Esophagus mucosa (tissue), 1 donor: ENCODE data around the gene CDC42BPG. TPM values are rescaled to one million over a fixed set of nuclear protein-coding genes. Genes with fewer than 3 reads are reported as not detected.
"Not testable (repeated sequence)": the region's sequence is repeated elsewhere in the genome, so short reads cannot be mapped to it uniquely, and the experiment has no call there.

ENCODE experiments used
- ATAC-seq: fragments of 200-7000 bp; cut with Tn5 transposase; one replicate; pipeline ENCODE4 v1.9.1; 2020
- total RNA-seq: library from RNA; stranded (reverse); gene quantifications from one replicate; pipeline ENCODE4 v1.2.4, GENCODE V29; 2023
- donor health status: DM: yes; HTN: yes; CAD: no.

Gene CDC42BPG
- total RNA-seq, 1 donor from 2014 or later = 20.5 TPM

DNA sequence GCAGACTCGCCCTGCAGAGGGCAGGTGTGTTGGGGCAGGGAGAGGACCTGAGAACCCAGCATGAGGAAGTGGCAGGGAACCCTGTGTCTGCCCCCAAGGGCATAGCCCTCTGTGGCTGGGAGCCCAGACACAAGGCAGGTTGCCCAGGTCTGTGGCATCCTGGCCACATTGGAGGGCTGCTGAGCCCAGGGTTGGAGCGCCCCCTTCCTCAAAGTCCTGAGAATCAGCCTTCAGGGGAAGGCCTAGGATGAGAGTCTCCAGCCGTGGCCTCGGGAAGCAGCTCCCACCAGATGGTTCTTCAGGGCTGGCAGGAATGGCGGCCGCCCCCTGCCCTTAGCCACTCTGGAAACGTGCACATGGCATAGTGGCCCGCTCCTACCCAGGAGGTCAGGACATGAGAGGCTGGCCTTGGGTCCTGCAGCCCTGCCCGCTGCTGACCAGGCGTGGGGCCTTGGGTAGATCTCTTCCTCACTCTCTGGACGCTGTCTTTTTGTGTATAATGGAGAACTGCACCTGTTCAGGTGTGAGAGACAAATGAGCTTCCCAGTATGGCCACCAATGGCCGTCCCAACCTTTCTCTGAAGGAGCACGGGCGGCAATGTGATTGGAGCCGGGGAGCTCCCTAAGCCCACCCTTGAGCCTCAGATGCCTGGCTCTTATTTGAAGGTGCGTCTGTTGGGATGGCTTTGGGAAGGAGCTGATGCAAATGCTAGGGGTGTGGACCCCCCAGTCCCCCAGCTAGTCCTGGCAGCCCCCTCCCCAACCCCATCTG, 4.6 kb upstream of the CDC42BPG start:
- ATAC-seq = peak; percentile 8

DNA sequence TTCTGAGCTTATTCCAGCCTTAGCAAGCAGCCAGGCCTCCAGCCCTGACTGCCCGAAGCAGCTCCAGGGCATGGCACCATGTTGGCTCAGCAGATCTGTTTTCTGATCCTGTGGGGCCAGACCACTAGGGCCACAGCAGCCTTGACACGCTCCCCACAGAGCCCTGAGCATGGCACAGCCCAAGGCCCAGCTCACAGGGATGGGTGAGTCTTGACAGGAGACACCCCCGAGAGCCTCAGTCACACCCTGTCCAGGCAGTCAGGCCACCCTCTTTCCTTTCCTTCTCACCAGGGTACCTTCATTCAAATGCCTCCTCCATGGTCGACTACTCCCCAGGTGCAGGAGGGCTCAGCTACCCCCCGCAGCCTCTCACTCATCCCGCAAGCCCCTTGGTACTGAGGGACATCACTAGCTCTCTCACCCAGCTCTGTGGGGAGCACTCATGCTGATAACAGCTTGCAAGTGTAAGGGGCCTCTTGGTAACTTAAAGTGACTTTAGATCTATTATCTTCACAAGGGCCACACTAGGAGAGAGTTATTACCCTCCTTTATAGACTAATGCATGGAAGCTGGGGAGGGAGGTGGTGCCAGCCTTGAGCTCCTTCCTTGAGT, 3.9 kb upstream of the CDC42BPG start:
- ATAC-seq = no peak

DNA sequence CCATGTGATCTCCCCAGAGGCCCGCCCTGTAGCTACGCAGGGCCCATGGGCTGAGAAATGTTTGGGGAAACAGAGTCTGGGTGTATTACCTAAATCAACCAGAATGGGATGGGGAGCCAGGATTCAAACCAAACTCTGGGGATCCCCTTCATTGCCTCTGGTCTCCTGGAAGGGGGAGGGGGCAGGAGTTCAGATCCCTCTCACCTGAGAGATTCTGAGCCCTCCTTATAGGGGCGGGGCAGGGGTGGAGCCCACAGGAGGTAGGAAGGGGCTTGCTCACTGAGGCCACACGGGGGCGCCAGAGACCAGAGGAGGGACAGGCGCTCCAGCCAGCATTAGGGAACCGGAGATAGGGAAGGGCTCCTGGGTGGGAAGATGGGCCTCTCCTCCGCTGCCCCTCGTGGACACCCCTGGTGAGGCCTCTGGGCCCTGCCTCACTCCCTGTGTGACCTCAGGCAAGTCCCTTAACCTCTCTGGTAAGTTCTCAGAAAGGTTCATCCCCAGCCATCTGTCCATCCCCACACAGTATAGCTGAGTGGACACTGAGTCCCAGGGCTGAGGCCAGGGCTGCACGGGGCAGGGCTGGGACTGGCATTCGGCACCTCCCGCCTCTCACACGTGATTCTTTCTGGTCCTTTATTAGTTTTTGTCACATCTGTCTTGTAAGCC, 2.7 kb upstream of the CDC42BPG start:
- ATAC-seq = peak; percentile 51

DNA sequence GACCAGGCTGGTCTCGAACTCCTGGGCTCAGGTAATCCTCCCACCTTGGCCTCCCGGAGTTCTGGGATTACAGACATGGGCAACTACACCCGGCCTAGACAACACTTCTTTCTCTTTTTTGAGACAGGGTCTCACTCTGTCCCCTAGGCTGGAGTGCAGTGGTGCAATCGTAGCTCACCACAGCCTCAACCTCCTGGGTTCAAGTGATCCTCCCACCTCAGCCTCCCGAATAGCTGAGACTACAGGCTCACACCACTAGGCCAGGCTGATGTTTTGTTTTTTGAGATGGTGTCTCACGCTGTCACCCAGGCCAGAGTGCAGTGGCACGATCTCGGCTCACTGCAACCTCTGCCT, 1.3 kb upstream of the CDC42BPG start:
- not testable (repeated sequence) for ATAC-seq

DNA sequence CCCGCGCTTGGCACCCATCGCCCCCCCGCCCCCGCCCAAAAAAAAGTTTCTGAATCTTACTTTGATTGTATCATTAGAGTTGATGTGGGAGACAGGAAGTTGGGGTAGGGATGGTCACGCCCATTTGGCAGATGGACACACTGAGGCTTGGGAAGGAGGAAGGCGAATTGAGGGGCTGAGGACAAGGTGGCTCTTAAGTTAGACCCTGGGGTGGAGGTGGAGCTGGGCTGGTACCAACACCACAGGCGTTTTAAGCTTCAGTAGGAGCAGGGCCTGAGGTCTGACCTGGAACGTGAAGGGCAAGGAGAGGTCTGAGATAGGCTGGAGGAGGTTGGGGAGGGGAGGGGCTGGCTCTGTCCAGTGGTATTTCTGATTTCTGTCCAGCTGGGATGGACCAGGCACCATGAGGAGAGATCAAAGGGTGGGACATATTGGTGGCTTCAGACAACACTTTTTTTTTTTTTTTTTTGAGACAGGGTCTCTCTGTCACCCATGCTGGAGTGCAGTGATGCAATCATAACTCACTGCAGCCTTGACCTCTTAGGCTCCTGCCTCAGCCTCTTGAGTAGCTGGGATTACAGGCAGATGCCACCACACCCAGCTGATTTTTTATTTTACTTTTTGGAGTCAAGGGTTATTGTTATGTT, 799 bp upstream of the CDC42BPG start:
- ATAC-seq = no peak

DNA sequence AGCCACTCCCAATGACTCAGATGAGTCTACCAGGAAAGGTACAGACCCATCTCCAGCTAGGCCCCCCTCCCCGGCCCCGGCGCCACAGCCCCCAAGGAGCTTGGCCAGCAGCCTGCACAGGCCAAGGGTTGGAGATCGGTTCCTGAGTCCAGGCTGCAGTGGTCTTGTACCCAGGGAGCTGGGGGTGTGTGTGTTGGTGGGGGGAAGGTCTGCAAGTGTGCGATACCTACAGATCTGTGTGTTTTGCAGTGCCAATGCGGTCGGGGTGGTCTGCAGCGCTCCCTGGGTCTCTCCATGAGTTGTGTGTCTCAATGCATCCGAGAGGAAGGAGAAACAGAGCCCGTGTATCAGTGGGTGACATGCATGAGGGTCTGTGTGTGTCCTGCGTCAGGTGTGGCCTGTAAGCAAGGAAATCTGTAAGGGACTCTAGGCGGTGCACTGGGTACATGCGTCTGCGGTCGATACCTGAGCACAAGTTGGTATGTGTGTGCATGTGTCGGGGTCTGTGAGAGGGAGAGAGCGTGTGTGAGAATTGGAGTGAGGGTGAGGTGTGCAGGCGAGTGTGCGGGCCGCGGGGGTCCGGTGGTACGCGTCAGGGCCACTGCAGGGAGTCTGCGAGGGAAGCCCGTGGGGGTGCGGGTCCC, 645 bp downstream of the CDC42BPG start:
- ATAC-seq = peak; percentile 1

DNA sequence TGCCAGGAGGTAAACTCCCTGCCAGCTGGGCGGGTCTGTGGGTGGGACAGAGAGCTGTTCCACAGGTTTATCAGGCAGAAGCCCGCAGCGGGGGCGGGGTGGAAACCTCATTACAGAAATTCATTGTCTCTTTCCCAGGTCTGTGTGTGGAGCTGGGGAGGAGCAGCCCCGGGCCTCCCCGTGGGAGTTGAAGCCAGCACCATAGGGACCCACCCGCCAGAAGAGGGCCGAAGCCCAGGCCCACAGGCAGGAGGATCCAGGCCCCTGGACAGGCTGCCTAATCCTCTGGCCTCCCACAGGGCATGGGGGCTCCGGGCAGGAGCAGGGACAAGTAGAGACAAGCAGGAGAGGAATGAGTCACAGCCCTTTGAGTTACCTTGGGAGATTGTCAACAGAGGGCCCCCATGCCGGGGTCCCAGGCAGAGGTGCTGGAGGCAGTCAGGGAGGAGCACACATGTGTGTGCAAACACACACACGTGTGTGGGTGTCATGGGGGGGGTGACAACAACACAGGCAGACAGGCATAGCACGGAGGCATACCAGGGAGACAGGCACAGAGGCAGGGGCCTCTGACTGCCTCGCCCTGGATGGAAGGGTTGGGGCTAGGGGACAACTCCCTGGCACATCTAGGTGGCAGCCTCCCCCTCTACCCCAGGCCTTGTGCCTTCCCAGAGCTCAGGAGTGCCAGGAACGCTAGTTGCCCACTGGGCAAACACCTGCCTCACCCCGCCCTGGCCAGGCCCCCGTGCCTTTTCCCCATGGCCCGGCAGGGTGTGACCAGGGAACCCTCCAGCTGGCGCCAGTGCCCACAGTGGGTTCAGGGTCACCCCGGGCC, 1.4 kb downstream of the CDC42BPG start:
- peak; percentile 58 for ATAC-seq

DNA sequence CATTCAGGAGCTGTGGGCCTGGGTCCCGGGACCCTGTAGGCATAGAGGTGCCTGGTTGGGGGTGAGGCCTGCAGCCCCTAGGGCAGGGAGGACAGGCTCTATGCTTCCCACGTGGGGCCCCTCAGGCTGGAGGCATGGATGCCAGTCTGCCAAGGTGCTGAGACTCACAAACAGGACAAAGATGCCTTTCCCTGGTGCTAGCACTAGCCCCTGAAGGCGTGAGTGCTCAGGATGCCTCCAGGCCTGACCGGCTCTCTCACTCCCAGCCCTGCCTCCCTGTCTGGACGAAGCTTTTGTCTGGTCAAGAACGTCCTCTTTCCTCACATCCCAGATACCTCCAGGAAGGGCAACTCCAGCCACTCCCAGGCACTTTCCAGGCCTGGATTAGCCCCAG, 2.1 kb downstream of the CDC42BPG start:
- no peak for ATAC-seq

DNA sequence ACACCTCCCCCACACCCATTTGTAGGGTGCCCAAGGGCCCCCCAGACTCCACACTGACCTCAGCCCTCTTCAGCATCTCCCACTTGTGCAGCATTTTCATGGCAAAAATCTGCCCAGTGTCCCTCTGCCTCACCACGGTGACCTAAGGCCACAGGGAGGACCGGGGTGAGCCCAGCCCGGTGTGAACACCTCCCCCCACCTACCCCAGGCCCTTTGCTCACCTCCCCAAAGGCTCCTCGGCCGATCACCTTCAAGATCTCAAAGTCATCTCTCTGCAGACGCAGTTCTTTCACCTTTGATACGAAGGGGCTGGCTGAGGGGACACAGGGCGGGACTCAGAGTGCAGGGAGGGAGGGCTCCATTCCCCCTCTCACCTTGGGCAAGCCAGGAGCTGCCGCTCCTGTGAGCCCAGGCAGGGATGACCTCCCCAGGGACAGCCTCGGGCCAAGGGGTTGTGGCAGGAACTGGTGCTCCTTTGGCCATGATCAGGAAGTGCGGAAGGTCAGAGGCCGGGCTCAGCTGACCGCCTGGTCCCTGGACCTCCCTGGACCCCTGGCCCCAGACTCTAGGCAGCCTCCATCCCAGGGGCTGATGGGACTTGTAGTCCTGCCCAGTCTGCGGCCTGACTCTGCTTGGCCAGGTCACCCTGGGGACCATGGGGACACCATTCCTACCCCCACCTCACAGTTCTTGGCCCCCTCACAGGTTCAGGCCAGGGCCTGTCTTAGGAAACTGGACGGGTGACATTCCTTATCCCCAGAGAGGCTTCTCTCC, 2.7 kb downstream of the CDC42BPG start:
- ATAC-seq = no peak

DNA sequence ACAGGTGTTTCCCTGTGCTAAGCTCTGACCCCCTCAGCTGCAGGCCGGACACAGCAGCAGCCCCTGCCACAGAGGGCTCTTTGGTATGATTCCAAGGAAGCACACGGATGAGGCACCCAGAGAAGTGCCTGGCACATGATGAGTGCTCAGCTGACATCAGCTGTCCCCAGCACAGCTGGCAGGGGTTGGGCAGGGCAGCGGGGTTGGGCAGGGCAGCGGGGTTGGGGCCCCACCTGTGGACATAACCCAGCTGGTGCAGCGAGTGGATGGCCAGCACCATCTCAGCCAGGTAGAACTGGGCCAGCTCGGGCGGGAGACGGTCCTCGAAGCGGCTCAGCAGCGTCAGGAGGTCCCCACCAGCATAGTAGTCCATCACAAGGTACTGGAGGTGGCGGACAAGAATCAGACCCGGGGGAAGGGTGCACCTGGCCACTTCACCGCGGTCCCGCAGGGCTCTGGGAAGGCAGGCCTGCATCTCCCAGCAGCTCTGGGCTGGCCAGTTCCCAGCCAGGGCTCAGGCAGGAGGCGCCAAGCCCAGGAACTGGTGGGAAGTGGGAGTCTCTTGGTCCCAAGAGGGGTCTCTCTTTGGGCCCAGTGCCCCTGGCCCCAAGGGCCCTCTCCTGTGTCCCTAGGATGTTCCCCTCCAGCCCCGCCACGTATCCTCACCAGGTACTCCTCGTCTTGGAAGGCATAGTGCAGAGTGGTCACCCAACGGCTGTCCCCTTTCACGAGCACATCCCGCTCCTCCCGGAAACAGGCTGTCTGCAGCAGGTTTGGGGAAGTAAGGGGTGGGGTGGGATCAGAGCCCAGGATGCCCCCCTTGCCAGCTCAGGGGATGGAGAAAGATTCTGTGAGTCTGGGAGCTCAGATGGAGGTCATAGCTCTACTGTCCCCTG, 4.3 kb downstream of the CDC42BPG start:
- no peak for ATAC-seq

DNA sequence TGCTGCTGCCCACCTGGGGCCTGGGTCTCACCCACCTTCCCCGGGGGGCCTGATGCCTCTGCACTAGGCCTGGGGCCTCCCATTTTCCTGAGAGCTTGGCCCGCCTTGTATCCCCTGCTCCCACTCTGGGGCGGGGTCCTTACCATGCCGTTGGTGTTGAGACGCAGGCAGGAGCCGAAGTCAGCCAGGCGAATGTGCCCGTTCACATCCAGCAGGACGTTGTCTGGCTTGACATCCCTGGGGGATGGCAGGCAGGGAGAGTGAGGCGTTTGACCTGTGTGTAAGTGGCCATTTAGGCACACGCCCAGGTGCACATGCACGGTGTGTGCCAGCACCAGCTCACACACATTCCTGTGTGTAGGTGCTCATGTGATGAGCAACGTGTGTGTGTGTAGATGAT, 5.1 kb downstream of the CDC42BPG start:
- no peak for ATAC-seq

DNA sequence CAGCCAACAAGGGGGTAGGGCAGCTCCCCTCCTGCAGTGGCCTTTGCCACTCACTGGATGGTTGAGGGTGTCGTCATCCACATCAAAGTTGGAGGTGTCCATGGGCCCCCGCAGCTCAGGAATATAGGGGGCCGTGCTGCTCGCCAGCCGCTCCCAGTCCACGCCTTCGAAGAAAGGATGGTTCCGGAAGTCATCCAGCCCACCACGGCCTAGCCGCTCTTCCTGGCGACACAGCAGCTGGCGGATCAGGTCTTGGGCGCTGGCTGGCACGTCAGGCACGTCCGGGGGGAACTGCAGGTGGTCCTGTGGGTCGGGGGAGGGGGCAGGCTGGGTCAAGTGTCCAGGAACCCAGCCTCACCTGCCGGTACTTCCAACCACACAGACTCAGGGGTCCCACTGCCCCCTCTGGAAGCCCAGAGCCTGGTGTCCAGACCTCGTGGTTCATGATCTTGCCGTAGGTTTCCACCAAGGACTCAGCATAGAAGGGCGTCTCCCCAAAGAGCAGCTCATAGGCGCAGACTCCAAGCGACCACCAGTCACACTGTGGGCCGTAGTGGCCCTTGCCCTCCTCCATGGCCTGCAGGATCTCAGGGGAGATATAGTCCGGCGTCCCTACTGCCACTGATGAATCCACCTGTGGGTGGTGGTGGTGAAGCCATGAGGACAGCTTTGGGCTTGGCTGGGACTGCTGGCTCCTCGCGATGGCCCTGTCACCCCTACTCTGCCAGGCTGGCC, 5.7 kb downstream of the CDC42BPG start:
- ATAC-seq = no peak

DNA sequence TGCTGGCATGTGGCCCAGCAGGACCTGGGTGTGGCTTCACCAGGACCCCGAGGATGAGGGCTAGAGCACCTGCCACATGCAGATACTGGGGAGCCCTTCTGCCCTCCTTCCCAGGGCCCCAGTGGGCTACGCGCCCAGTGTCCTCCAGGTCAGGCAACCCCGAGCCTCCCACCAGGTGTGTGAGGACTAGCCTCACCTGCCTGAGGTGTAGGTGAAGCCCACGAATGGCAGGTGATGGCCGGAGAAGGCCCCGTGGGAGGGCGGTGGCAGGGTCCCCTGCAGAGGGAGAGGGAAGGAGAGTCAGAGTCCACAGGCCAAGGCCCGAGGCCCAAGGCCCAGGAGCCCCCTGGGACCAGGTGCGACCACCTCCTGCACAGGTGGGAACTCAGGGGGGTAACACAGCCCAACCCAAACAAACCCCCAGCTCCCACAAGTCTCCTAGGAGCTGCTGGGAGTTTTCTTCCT, 6.5 kb downstream of the CDC42BPG start:
- no peak for ATAC-seq

DNA sequence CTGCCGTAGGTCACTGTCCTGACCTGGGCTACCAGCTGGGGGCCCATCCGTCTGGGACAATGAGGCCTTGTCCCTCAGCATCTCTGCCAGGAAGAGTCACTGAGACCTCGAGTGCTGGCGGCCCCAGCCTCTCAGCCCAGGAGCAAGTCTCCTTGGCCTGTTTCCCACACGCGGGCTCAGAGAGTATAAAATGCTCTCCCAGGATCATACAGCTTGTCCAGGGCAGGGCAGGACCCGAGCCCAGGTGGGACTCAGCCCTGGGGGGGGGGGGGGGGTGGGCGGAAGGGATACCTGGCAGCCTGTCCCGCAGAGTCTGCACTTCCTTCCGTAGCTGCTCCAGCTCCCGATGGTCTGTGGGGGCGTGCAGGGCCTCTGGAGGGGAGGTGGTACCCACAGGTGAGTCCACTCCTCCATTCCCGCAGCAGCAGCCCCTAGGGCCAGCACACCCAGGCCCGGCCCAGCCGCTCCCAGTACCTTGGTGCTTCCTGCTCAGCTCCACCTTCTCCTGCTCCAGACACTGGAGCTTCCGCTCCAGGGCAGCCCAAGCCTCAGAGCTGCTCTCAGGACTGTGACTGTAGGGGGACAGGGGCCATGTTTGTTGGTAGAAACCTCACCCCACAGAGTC, 7.9 kb downstream of the CDC42BPG start:
- ATAC-seq = no peak

DNA sequence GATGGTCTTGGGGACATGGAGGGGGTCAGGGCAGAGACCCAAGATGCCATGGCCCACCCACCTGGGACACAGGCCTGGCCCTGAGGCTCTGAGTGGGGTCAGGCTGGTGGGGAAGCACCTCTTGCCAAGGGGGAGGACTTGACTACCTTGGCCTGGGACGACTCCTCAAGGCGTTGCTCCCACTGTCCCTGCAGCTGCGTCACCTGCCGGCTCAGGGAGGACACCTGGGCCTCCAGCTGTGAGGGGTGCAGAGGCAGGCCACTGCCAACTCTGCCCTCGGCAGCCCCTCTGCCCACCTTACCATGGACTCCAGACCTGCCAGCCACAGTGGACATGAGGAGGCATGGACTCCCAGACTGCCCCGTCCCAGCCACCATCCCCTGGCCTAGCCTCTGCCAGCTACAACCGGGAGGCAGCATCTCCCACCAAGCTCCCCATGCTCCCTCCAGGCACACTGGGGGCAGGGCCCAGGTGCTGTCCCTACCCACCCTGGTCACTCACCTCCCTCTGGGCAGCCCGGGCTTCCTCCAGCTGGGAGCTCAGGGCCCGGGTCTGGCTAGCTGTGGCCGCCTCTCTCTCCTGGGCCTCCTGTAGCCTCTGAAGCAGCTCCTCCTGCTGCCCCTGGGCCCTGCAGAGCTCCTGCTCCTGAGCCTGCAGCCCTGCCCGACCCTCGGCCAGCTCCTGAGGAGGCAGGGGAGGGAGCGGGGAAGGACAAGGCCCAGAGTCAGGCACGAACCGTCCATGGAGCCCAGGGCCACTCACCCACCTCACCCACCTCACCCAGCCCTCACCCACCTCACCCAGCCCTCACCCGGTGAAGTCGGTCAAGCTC, 8.6 kb downstream of the CDC42BPG start:
- peak; percentile 4 for ATAC-seq

DNA sequence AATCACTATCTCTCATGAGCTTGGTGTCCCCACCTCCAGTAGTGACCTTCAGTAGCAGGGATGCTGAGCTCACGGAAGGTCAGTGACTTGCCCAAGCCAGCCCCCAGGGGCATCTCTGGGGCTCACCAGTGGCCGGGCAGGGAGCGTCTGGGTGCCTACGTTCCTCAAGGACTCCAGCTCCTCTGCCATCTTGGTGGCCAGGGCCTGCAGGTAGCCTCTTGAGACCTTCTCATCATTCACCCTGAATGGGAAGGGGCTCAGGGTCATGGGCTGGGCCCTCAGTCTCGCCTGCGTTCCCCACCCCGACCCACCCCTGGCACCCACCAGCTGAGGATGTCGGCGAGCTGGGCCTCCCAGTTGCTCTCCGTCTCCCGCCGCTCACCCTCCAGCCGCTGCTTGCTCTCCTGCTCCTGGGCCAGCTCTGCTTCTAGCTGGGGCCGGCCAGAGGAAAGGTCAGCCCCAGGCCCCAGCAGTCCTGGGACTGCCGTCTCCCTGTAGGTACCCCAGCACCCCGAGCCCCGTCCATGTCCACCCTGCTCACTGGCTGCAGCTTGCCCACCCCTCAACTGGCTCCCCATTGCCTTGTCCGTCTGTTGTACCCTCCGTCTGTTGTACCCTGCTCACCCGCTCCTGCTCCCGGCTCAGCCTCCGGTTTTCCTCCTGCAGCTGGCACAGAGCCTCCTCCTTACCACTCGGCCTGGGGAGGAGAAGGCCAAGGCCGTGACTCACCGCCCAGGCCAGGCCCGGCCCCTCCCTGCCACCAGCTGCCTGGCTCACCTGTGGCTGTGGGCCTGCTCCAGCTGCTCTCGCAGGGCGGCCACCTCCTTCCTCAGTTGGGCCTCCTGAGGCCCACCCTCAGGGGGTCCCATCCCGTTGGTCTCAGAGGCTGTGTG, 9.5 kb downstream of the CDC42BPG start:
- peak; percentile 87 for ATAC-seq
